GM18520 (cell line): ENCODE results near the gene AKAP7.

Experiments used
- ATAC-seq: cut with Tn5 transposase; IDR thresholded peaks from one replicate; pipeline ENCODE4 v1.9.1; 2021; ENCODE audit not compliant: unreplicated experiment

Gene AKAP7

DNA sequence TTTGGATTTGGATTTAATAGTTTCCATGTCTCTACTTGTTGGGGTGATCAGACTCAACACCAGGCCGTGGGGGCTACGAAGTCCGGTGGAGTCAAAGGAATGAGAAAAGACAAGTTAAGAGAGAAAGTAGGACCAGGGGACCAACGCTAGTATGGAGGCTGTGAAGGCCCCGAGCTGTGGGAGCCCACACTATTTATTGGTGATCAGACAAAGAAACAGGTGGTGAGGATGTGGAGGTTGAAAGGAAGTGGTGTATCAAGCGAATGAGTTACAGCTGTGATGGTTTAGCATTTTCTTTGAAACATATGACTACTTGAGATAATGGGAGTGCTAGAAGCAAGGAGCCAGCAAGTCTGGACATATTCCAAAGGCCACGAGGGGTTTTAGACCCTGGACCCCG lies 62.4 kb downstream of the AKAP7 start:
- ATAC-seq = no peak

DNA sequence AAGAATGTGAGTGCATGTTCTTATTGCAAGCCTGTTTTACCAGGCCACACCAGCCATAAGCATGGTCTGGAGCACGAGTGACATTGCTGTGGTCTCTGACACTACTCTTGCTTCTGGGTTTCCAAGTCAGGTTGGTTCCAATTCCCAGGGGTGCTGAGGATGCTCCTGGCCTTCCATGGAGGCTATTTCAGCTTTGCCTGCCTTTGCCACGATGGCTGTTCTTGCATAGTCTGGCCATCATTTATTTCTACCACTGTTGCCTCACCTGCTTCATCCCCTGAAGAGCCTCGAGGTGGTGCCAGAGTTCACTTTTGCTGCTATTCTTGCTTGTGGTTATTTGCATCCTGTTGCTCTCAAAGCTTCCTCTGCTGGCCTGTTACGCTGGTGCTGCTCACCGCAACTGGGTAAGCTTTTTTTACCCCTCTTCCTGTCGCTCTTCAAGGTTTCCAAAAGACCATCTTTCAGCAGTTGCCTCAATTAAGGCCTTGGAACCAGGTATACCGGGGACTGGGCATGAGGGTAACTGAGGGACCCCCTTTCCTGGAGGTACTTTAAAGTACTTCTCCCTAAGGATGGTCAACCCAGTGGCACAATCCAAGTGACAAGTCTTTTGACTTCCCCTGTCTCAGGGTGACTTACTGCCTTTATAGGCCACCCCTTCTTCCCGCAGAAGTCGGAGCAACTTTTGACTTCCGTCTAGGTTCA lies 64.5 kb downstream of the AKAP7 start:
- peak; percentile 100 for ATAC-seq

DNA sequence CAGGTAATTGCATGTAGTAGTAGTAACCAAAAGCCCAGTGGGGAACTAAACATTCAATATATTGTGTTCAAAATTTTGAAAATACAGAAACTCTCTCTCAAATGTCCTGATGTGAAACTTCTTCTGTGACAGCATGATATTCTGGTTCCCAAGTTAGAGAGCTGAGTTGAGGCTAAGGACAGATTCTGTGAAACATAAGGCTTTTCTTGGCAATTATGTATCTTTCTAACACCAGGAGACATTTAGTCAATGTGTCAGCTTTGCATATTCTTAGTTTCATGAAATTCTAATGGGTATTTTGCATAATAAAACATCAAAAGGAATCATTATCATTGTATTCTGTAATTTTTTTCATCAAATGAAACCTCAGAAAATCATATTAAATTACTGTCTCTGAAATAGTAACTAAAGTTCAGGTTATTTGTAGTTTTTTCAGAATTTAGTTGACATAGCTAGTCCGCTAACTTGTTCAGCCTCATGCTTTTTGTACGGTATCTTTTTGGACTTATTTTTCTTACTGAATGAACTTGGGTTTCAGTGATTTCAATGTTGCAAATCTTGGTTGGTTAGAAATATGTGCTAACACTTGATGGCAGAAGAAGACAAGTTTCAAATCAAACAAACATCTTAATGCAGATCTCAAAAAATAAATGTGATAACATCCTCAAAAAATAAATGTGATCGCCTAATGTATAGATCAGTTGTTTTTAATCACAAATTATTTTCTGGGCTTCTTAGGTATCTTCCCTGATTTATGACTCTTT lies 70.4 kb downstream of the AKAP7 start:
- ATAC-seq = no peak

DNA sequence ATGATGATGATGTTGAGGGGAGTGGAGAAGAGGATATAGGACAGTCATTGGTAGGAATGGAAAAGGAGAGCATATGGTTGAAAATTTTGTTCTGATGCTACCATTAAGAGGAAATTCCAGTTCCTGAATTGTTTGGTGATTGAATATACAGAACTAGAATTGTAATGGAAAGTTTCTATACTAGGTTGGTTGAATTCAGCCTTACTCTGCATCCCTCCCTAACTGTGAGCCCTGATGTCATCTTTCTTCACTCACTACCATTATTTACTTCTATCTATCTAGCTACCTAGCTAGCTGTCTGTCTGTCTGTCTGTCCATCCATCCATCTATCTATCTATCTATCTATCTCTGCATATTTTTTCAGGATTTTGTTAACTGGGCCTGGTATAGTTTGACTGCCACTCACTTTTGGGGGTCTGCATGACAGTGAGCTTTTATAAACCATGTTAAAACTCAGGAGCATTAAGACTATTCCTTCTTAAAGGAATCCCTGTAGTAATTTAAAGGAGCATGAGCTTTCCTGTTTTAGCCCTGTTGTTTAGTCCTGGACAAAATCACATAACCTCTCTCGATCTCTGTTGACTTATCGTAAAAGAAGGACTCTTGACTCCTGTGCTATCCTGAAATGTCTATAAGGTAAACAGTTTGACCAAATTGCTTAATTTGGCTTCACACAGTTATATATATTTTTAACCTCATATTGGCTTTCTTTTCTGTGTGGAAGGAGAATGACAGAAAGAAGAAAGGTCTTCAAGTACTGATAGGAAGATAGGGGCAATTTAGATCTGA lies 71.4 kb downstream of the AKAP7 start:
- no peak for ATAC-seq

DNA sequence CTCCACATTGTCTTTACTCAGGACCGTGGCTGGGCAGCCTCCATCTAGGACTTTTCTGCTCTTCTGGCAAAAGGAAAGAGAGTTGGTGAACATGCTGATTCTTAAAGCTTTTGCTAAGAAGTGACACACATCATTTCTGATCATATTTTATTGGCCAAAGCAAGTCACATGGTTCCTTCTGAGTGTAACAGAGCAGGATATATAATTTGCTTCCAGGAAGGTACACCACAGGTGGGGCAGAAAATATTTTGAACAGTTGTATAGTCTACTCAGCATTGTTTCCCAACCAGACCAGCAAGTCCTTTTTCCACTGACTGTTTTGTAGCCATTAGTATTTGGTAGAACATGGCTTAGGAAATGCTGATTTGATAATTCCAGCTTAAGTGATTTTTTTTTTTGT lies 73.5 kb downstream of the AKAP7 start:
- ATAC-seq = no peak

- ATAC-seq = no peak
These were observed 75.2 kb downstream of the AKAP7 start for GRCh38 chr6:131210469-131210868.

DNA sequence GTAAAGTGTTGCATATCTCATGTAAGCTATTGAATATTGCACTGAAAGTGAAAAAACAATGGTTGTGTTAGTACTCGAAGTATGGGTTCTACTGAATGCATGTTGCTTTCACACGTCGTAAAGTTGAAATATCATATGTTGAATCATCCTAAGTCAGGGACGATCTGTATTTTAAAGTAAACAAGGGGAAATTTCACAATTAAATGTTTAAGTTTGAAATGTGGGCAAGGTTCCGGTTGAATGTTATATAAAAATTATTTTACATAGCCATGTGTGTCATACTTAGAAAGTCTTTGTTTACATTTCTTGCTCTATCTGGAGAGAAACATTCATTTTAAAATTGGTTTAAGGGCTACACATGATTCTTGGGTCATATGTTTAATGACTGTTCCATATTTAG lies 76.8 kb downstream of the AKAP7 start:
- no peak for ATAC-seq

- ATAC-seq = no peak
These were observed 77.6 kb downstream of the AKAP7 start for GRCh38 chr6:131212913-131213312.

GRCh38 chr6:131213501-131213990 lies 78.3 kb downstream of the AKAP7 start:
- ATAC-seq = no peak

DNA sequence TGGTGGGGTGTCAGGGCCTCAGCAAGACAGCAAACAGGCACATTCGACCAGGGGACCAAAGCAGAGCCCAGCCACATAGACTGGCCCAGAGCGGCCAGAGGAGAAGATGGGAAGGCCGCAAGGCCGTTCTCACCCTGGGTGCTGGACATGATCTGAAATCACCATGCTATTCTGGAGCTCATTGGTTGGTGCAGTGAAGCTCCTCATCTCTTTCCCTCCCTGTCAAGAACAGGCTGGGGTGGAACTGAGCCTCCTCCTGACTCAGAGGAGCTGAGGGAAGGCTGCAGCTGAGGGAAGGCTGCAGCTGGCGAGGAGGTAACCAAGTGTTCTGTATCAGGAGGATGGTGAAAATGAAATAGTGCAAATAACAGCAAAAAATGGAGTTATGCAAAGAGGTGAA lies 80.0 kb downstream of the AKAP7 start:
- no peak for ATAC-seq

GRCh38 chr6:131216246-131216645 lies 81.0 kb downstream of the AKAP7 start:
- ATAC-seq = no peak

- ATAC-seq = no peak
These were observed 87.5 kb downstream of the AKAP7 start for GRCh38 chr6:131222773-131223172.

GRCh38 chr6:131223416-131223815 lies 88.1 kb downstream of the AKAP7 start:
- ATAC-seq = no peak

DNA sequence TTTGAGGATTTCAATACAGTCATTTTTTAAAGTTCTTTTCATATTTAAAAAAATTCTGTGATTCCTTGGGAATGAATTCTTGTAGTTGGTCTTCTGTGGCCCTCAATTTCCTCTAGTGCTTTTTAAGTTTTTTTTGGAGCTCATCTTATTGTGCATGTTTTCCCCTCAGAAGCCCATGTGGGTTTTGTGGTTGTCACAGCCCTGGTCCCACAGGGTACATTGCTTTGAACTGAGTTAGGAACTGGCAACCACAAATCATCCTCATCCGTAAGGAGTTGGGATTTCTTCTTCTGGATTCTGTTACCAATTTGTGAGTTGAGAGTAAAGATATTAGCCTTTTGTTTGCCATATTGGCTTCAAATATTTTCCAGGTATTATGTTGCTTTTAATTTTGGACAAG lies 89.9 kb downstream of the AKAP7 start:
- ATAC-seq = no peak

GRCh38 chr6:131225959-131226358 lies 90.7 kb downstream of the AKAP7 start:
- no peak for ATAC-seq

DNA sequence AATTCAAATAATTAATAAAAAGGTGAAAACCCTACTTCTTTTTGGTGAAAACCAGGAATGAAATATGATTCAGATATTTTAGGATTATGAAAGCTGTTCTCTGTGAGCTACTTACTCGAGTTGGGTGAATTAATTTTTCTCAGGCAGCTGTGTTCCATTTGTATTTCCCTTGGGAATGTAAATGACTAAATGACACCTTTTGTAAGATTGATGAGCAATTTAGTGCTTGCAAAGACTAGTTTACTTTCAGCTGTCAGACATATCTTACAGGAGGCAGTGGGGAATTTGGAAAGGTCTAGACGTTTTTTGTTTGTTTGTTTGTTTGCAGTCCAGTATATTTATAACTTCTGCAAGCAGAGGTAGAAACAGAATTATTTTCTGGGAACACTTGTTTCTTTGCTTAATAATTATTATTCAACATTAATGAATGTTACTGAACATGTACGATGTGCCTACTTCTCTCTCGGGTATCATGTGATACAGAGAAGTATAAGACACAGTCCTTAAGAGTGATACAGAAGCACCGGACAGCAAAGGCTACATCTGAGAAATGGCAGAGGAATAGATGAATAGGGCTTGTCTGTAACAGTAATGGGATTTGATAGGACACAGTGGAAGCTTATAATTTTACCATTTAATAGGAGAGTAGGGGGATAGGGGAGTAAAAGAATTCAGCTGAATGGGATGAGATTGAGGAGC lies 91.3 kb downstream of the AKAP7 start:
- ATAC-seq = no peak

GRCh38 chr6:131227158-131227543 lies 91.9 kb downstream of the AKAP7 start:
- no peak for ATAC-seq

DNA sequence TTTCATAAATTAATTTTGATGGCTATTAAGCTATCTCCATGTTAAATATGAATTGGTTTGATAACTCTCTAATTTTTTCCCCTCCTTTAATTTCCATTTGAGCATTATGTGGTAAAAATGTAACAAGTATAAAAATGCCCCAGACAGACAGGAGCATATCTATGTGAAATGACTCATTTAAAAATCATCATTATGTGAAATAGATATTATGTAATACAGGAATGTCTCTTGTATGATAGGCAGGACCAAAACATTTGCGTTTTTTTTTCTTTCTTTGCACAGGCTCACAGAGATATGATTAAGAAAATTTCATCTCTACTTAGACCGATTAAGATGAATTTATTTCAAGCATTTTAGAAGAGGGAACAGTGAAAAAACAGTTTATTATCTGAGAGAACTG lies 95.8 kb downstream of the AKAP7 start:
- ATAC-seq = no peak

DNA sequence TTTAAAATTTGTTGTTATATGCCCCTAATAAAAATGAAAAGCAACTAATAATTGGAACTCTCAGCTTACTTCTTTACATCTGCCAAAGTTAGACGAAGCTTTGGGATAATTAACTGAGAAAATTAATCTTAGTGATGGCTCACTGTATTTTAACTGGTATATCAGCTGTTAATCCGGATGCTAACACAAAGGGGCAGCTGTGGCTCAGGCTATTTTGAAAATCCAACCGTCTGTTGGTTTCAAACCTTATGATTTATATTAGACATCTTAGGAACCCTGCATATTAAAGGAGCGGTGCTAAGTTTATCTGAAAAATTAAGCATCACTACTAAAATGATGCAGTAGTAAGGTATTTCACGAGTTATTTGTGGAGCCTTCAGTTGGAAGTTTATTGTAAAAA lies 96.6 kb downstream of the AKAP7 start:
- no peak for ATAC-seq

DNA sequence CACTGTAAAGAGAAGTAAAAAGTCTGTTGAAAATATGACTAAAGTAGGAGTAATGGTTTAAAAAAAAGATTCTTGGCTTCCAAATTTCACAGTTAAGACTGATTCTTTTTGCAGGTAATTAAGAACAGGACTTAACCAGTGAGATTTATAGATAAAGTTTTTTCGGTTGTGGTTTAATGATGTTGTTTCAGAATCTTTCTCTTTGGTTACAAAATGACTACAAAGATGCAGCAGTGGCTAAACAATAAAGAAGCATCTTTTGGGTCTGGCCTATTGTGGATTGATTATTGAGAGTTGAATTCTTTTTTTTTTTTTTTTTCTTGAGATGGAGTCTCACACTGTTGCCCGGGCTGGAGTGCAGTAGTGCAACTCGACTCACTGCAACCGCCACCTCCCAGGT lies 109.7 kb downstream of the AKAP7 start:
- no peak for ATAC-seq

GRCh38 chr6:131250122-131250521 lies 114.9 kb downstream of the AKAP7 start:
- no peak for ATAC-seq
